ENCODE data around the gene SLC15A5.

The SLC15A5 gene

DNA sequence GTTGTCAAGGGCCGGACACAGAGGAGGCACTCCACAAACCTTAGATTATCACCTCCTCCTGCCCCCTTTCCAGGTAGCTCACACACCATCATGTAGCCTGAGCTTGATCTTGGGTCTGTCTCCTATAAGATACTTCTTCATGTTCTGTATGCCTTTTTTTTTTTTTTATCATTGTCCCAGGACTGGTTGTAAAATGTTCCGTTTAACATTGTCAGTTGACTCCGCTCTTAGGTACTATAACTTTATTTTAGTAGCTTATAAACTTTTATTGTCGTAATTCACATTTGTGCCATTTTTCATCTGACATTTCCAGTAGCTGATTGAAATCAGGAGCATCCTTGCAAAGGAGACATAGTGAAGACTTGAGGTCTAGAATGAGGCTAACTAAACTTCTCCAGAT lies 79.9 kb downstream of the SLC15A5 start:
- no peak overlapping the region for H3K4ac ChIP-seq (ENCODE audit: low read depth, low read length)
- no peak overlapping the region for H2AFZ ChIP-seq (ENCODE audit: insufficient read depth, low read length, poor library complexity)

DNA sequence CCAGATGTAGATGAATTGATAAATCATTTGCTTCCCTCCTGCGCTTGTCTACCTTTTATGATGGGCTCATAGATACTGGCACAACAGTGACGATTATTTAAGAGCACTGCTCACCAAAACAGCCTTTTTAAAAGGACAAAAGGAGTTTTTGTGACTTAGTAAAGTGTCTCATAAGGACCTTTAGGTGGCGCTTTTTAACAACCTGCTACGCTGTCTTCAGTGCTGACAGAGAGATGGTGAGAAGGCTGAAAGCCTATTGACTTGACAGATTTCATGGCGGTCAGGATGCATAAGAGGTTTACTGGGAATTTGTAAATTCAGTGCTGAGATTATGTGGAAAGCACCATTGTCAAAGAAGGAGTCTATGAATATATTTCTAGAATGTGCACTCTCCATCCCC lies 87.6 kb downstream of the SLC15A5 start:
- no peaks in the 10 kb centered on the region for H3K9me3 ChIP-seq (ENCODE audit: insufficient read depth, low read depth, low read length)
- whole genome bisulfite sequencing (ENCODE audit: extremely low coverage, insufficient coverage, insufficient read length), result no CpG with 5 or more reads among the region's 5 CpGs
- DNase-seq, result peak in 1 of 2 donors; percentile 4

More for the DNA sequence above, 79.9 kb downstream of the SLC15A5 start:
- H3K4me2 ChIP-seq (ENCODE audit: low read length), result no peak overlapping the region
- H3K27ac ChIP-seq (ENCODE audit: low read depth, low read length), result no peak overlapping the region
- H3K79me2 ChIP-seq (ENCODE audit: control insufficient read depth, insufficient read depth, low read length, poor library complexity), result no peaks in the 10 kb centered on the region
- H4K91ac ChIP-seq (ENCODE audit: low read depth, low read length), result no peak overlapping the region
- no peak for DNase-seq
- no peaks in the 10 kb centered on the region for H3K36me3 ChIP-seq (ENCODE audit: control insufficient read depth in 1 of 2, insufficient read depth in 2 of 2, low read length in 2 of 2)
- no CpG with 5 or more reads among the region's 4 CpGs for WGBS (ENCODE audit: extremely low coverage, insufficient coverage, insufficient read length)
- H3K14ac ChIP-seq (ENCODE audit: low read length), result no peak overlapping the region
- H3K9ac ChIP-seq (ENCODE audit: low read length), result no peak overlapping the region
- H4K8ac ChIP-seq (ENCODE audit: low read depth, low read length), result no peak overlapping the region
- no peak overlapping the region for H3K23ac ChIP-seq (ENCODE audit: low read length)
- H3K18ac ChIP-seq (ENCODE audit: low read length), result no peak overlapping the region
- H3K4me1 ChIP-seq (ENCODE audit: control insufficient read depth in 1 of 2, insufficient read depth in 2 of 2, low read length in 2 of 2), result no peaks in the 10 kb centered on the region
- no peak overlapping the region for H2BK5ac ChIP-seq (ENCODE audit: low read depth, low read length, poor library complexity)
- H3K27me3 ChIP-seq (ENCODE audit: insufficient read depth, low read length), result no peaks in the 10 kb centered on the region
- no peaks in the 10 kb centered on the region for H3K9me3 ChIP-seq (ENCODE audit: insufficient read depth, low read depth, low read length)
- no peak overlapping the region for H4K12ac ChIP-seq (ENCODE audit: low read depth, low read length)
- no peaks in the 10 kb centered on the region for H3K79me1 ChIP-seq (ENCODE audit: low read length)
- H2AK5ac ChIP-seq (ENCODE audit: low read length), result no peak overlapping the region
- no peak overlapping the region for H3K4me3 ChIP-seq (ENCODE audit: low read depth, low read length)
- H2BK12ac ChIP-seq (ENCODE audit: low read length), result no peak overlapping the region
- no peak overlapping the region for H2BK120ac ChIP-seq (ENCODE audit: insufficient read depth, low read length, poor library complexity)

DNA sequence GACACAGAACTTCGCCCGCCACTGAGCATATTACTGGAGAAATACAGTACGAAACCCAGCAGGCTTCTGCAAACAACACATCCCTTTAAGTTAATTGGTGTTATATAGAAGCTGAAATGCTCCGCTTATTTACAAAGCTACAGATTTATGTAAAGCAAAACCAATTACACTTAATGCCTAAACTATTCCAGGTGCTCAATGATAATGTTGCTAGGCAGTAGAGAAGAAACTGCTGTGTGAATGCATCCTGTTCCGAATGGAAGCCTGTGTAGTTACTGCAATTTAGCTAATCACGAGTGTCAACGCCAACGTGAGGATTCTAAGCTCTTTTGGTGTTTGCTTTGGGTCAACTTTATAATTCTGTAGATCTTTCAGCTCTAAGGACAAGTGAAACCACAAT lies 89.8 kb downstream of the SLC15A5 start:
- Histone ChIP-seq H2AFZ (ENCODE audit: insufficient read depth, low read length, poor library complexity) (no peak overlapping the region), H2AK5ac (ENCODE audit: low read length) (no peak overlapping the region), H2BK5ac (ENCODE audit: low read depth, low read length, poor library complexity) (no peak overlapping the region), H3K27me3 (ENCODE audit: insufficient read depth, low read length) (no peaks in the 10 kb centered on the region), H3K4me3 (ENCODE audit: low read depth, low read length) (no peak overlapping the region), H4K12ac (ENCODE audit: low read depth, low read length) (no peak overlapping the region), H2BK120ac (ENCODE audit: insufficient read depth, low read length, poor library complexity) (no peak overlapping the region), H4K8ac (ENCODE audit: low read depth, low read length) (no peak overlapping the region), H3K79me2 (ENCODE audit: control insufficient read depth, insufficient read depth, low read length, poor library complexity) (no peaks in the 10 kb centered on the region), H3K36me3 (ENCODE audit: control insufficient read depth in 1 of 2, insufficient read depth in 2 of 2, low read length in 2 of 2) (no peaks in the 10 kb centered on the region), H3K4me2 (ENCODE audit: low read length) (no peak overlapping the region), H3K27ac (ENCODE audit: low read depth, low read length) (no peak overlapping the region), H3K79me1 (ENCODE audit: low read length) (no peaks in the 10 kb centered on the region), H3K9ac (ENCODE audit: low read length) (no peak overlapping the region), H3K4ac (ENCODE audit: low read depth, low read length) (no peak overlapping the region), H4K91ac (ENCODE audit: low read depth, low read length) (no peak overlapping the region), H3K4me1 (ENCODE audit: control insufficient read depth in 1 of 2, insufficient read depth in 2 of 2, low read length in 2 of 2) (peaks cover 2 to 8% of the 10 kb centered on the region in 2 experiments), H3K14ac (ENCODE audit: low read length) (no peak overlapping the region), H3K9me3 (ENCODE audit: insufficient read depth, low read depth, low read length) (no peaks in the 10 kb centered on the region), H3K18ac (ENCODE audit: low read length) (no peak overlapping the region), H3K23ac (ENCODE audit: low read length) (no peak overlapping the region), H2BK12ac (ENCODE audit: low read length) (no peak overlapping the region)
- DNase-seq, result no peak
- no CpG with 5 or more reads among the region's 8 CpGs for WGBS (ENCODE audit: extremely low coverage, insufficient coverage, insufficient read length)

More for the DNA sequence above, 87.6 kb downstream of the SLC15A5 start:
- Histone ChIP-seq H3K27ac (ENCODE audit: low read depth, low read length) (no peak overlapping the region), H3K23ac (ENCODE audit: low read length) (no peak overlapping the region), H3K4me2 (ENCODE audit: low read length) (no peak overlapping the region), H3K27me3 (ENCODE audit: insufficient read depth, low read length) (no peaks in the 10 kb centered on the region), H2AK5ac (ENCODE audit: low read length) (no peak overlapping the region), H3K14ac (ENCODE audit: low read length) (no peak overlapping the region), H2BK5ac (ENCODE audit: low read depth, low read length, poor library complexity) (no peak overlapping the region), H3K18ac (ENCODE audit: low read length) (no peak overlapping the region), H3K79me2 (ENCODE audit: control insufficient read depth, insufficient read depth, low read length, poor library complexity) (no peaks in the 10 kb centered on the region), H3K79me1 (ENCODE audit: low read length) (no peaks in the 10 kb centered on the region), H2BK12ac (ENCODE audit: low read length) (no peak overlapping the region), H3K4me1 (ENCODE audit: control insufficient read depth in 1 of 2, insufficient read depth in 2 of 2, low read length in 2 of 2) (peaks cover 0 to 2% of the 10 kb centered on the region in 2 experiments), H3K9ac (ENCODE audit: low read length) (no peak overlapping the region), H3K4ac (ENCODE audit: low read depth, low read length) (no peak overlapping the region), H4K12ac (ENCODE audit: low read depth, low read length) (no peak overlapping the region), H3K4me3 (ENCODE audit: low read depth, low read length) (no peak overlapping the region), H4K8ac (ENCODE audit: low read depth, low read length) (no peak overlapping the region), H3K36me3 (ENCODE audit: control insufficient read depth in 1 of 2, insufficient read depth in 2 of 2, low read length in 2 of 2) (no peaks in the 10 kb centered on the region), H4K91ac (ENCODE audit: low read depth, low read length) (no peak overlapping the region), H2BK120ac (ENCODE audit: insufficient read depth, low read length, poor library complexity) (no peak overlapping the region), H2AFZ (ENCODE audit: insufficient read depth, low read length, poor library complexity) (no peak overlapping the region)

DNA sequence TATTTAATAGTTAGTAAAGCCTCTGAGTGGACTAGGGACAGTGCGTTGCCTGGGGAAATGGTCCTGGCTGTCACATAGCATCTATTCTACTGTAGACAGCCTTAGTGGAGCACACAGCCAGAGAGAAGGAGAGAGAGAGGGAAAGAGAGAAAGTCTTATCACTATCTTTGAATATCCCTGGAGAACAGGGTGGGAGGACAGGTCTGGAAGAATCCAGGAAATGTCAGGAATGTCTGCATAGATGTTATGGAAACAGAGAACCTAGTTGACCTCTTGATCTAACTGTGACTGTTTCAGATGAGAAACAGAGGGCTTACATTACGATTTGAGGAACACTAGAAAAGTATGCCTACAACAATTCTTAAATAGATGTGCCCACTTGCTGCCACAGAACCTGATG lies 92.8 kb downstream of the SLC15A5 start:
- WGBS (ENCODE audit: extremely low coverage, insufficient coverage, insufficient read length), result no CpG with 5 or more reads among the region's 2 CpGs
- Histone ChIP-seq H3K14ac (ENCODE audit: low read length) (no peak overlapping the region), H3K18ac (ENCODE audit: low read length) (no peak overlapping the region), H4K12ac (ENCODE audit: low read depth, low read length) (no peak overlapping the region), H2BK12ac (ENCODE audit: low read length) (no peak overlapping the region), H3K23ac (ENCODE audit: low read length) (no peak overlapping the region), H3K27me3 (ENCODE audit: insufficient read depth, low read length) (no peaks in the 10 kb centered on the region), H3K79me2 (ENCODE audit: control insufficient read depth, insufficient read depth, low read length, poor library complexity) (no peaks in the 10 kb centered on the region), H3K36me3 (ENCODE audit: control insufficient read depth in 1 of 2, insufficient read depth in 2 of 2, low read length in 2 of 2) (no peaks in the 10 kb centered on the region), H4K8ac (ENCODE audit: low read depth, low read length) (no peak overlapping the region), H2BK5ac (ENCODE audit: low read depth, low read length, poor library complexity) (peak overlapping the region; percentile 66), H4K91ac (ENCODE audit: low read depth, low read length) (no peak overlapping the region), H3K79me1 (ENCODE audit: low read length) (no peaks in the 10 kb centered on the region), H3K4me1 (ENCODE audit: control insufficient read depth in 1 of 2, insufficient read depth in 2 of 2, low read length in 2 of 2) (peaks cover 2 to 8% of the 10 kb centered on the region in 2 experiments), H3K4me3 (ENCODE audit: low read depth, low read length) (no peak overlapping the region), H3K27ac (ENCODE audit: low read depth, low read length) (peak overlapping the region; percentile 79), H2BK120ac (ENCODE audit: insufficient read depth, low read length, poor library complexity) (no peak overlapping the region), H3K4ac (ENCODE audit: low read depth, low read length) (no peak overlapping the region), H3K4me2 (ENCODE audit: low read length) (peak overlapping the region; percentile 4), H3K9ac (ENCODE audit: low read length) (no peak overlapping the region), H3K9me3 (ENCODE audit: insufficient read depth, low read depth, low read length) (no peaks in the 10 kb centered on the region), H2AK5ac (ENCODE audit: low read length) (no peak overlapping the region), H2AFZ (ENCODE audit: insufficient read depth, low read length, poor library complexity) (no peak overlapping the region)
- peak in 1 of 2 donors; percentile 51 for DNase-seq

Measured in trophoblast cell (in vitro differentiated cells and primary cell).